Common myeloid progenitor, CD34-positive (primary cell): ENCODE data around the gene ZBTB44.

Experiments used
- CTCF ChIA-PET: fragments of 350-600 bp; sonication (Branson Sonifier 250); formaldehyde crosslinking; loops from one replicate; lab custom pipeline; 2021; ENCODE audit warnings: antibody characterized with exemption; lab: Charles Lee
- POLR2A ChIA-PET: fragments of 350-600 bp; sonication (Branson Sonifier 250); formaldehyde crosslinking; loops from one replicate; lab custom pipeline; 2021; ENCODE audit warnings: antibody characterized with exemption; lab: Charles Lee
- DNase-seq, 3 donors: peaks; one replicate each; pipeline versions ENCODE4 v3.0.0 to v3.0.0-alpha.2; 2013
- H3K27ac ChIP-seq, 2 experiments: 1 replicate in 1 of 2; 2 replicates in 1 of 2; pipeline ENCODE4 v1.7.0; 2013; ENCODE audit warnings: inconsistent platforms in 2 of 2, low read length in 2 of 2, mild to moderate bottlenecking in 2 of 2, low read depth in 1 of 2, moderate library complexity in 1 of 2; ENCODE audit not compliant: severe bottlenecking in 2 of 2, insufficient read depth in 1 of 2, poor library complexity in 1 of 2
- H3K27me3 ChIP-seq, 5 experiments: replicated peaks in 2 of 5; 1 replicate in 3 of 5; 2 replicates in 2 of 5; pipeline versions ENCODE4 v1.6.1 to v1.7.0; 2013; ENCODE audit warnings: low read length in 4 of 5, mild to moderate bottlenecking in 2 of 5, moderate library complexity in 2 of 5, inconsistent platforms in 1 of 5; ENCODE audit not compliant: insufficient read depth in 5 of 5, control insufficient read depth in 4 of 5
- H3K36me3 ChIP-seq, 4 experiments: 1 replicate in 2 of 4; 2 replicates in 2 of 4; pipeline versions ENCODE4 v1.6.1 to v1.7.0; 2013; ENCODE audit warnings: low read length in 3 of 4, control low read depth in 1 of 4, mild to moderate bottlenecking in 1 of 4; ENCODE audit not compliant: control insufficient read depth in 4 of 4, insufficient read depth in 4 of 4
- H3K4me1 ChIP-seq, 4 experiments: 1 replicate in 3 of 4; 2 replicates in 1 of 4; pipeline versions ENCODE4 v1.6.1 to v1.7.1; 2013; ENCODE audit warnings: low read length in 3 of 4, mild to moderate bottlenecking in 3 of 4, control low read depth in 1 of 4, inconsistent platforms in 1 of 4, moderate library complexity in 1 of 4; ENCODE audit not compliant: control insufficient read depth in 4 of 4, insufficient read depth in 4 of 4; ENCODE audit errors: control extremely low read depth in 1 of 4
- H3K4me3 ChIP-seq, 7 experiments: 1 replicate in 4 of 7; 2 replicates in 3 of 7; pipeline versions ENCODE4 v1.5.1 to v1.7.0; 2013; ENCODE audit warnings: mild to moderate bottlenecking in 7 of 7, low read length in 6 of 7, moderate library complexity in 6 of 7, inconsistent platforms in 2 of 7, low read depth in 2 of 7, control low read depth in 1 of 7; ENCODE audit not compliant: insufficient read depth in 4 of 7, control insufficient read depth in 1 of 7; ENCODE audit errors: extremely low read depth in 1 of 7
- H3K9me3 ChIP-seq, 5 experiments: 1 replicate in 4 of 5; 2 replicates in 1 of 5; pipeline versions ENCODE4 v1.6.1 to v1.7.1; 2013; ENCODE audit warnings: low read length in 4 of 5, mild to moderate bottlenecking in 2 of 5, inconsistent platforms in 1 of 5, low read depth in 1 of 5, moderate library complexity in 1 of 5; ENCODE audit not compliant: control insufficient read depth in 4 of 5, insufficient read depth in 2 of 5; ENCODE audit errors: control extremely low read depth in 1 of 5
- WGBS: methylation state at CpG from one replicate; pipeline ENCODE4 v1.1.5; 2013; ENCODE audit not compliant: insufficient coverage; 5-methylcytosine and 5-hydroxymethylcytosine counted together

The ZBTB44 gene

GRCh38 chr11:130188585-130189347 is 126.0 kb downstream of the ZBTB44 start:
- ChIA-PET POLR2A (no interaction called here), CTCF (no interaction called here)
- no peaks in the 10 kb centered on the region for H3K36me3 ChIP-seq
- no peaks in the 10 kb centered on the region for H3K27me3 ChIP-seq
- 95% methylated on average over 19 of the region's 19 CpGs for WGBS
- no peaks in the 10 kb centered on the region for H3K4me1 ChIP-seq
- H3K4me3 ChIP-seq: no peak overlapping the region
- no peak overlapping the region for H3K27ac ChIP-seq
- DNase-seq: no peak
- no peaks in the 10 kb centered on the region for H3K9me3 ChIP-seq

GRCh38 chr11:130188047-130188446 is 126.7 kb downstream of the ZBTB44 start:
- Histone ChIP-seq H3K4me3 (no peak overlapping the region), H3K36me3 (no peaks in the 10 kb centered on the region), H3K27ac (no peak overlapping the region), H3K4me1 (no peaks in the 10 kb centered on the region), H3K9me3 (no peaks in the 10 kb centered on the region), H3K27me3 (no peaks in the 10 kb centered on the region)
- 95% methylated on average over 8 of the region's 14 CpGs for WGBS
- no peak for DNase-seq
- ChIA-PET POLR2A (no interaction called here), CTCF (no interaction called here)

- H3K4me3 ChIP-seq: no peak overlapping the region
- DNase-seq: no peak
- no peaks in the 10 kb centered on the region for H3K36me3 ChIP-seq
- H3K9me3 ChIP-seq: no peaks in the 10 kb centered on the region
- no peak overlapping the region for H3K27ac ChIP-seq
- CTCF ChIA-PET: no interaction called here
- no peaks in the 10 kb centered on the region for H3K4me1 ChIP-seq
- H3K27me3 ChIP-seq: no peaks in the 10 kb centered on the region
- POLR2A ChIA-PET: no interaction called here
- 97% methylated on average over 13 of the region's 13 CpGs for WGBS
Measured at GRCh38 chr11:130187096-130187495, 127.6 kb downstream of the ZBTB44 start.

GRCh38 chr11:130183878-130184610 is 130.7 kb downstream of the ZBTB44 start:
- POLR2A ChIA-PET: no interaction called here
- no peaks in the 10 kb centered on the region for H3K9me3 ChIP-seq
- 98% methylated on average over 7 of the region's 11 CpGs for WGBS
- H3K27ac ChIP-seq: no peak overlapping the region
- peaks cover 0 to 3% (median 0%) of the 10 kb centered on the region in 5 experiments for H3K27me3 ChIP-seq
- DNase-seq: no peak
- H3K36me3 ChIP-seq: no peaks in the 10 kb centered on the region
- no peaks in the 10 kb centered on the region for H3K4me1 ChIP-seq
- H3K4me3 ChIP-seq: no peak overlapping the region
- CTCF ChIA-PET: no interaction called here

GRCh38 chr11:130181295-130182272 is 133.1 kb downstream of the ZBTB44 start:
- Histone ChIP-seq H3K4me3 (no peak overlapping the region), H3K9me3 (no peaks in the 10 kb centered on the region), H3K4me1 (no peaks in the 10 kb centered on the region), H3K27ac (no peak overlapping the region), H3K36me3 (no peaks in the 10 kb centered on the region), H3K27me3 (peaks cover 0 to 3% (median 0%) of the 10 kb centered on the region in 5 experiments)
- POLR2A ChIA-PET: no interaction called here
- CTCF ChIA-PET: no interaction called here
- WGBS: 94% methylated on average over 8 of the region's 11 CpGs
- no peak for DNase-seq

- no peaks in the 10 kb centered on the region for H3K36me3 ChIP-seq
- POLR2A ChIA-PET: no interaction called here
- no peaks in the 10 kb centered on the region for H3K9me3 ChIP-seq
- CTCF ChIA-PET: no interaction called here
- peaks cover 0 to 3% (median 0%) of the 10 kb centered on the region in 5 experiments for H3K27me3 ChIP-seq
- no peak overlapping the region for H3K4me3 ChIP-seq
- no peak for DNase-seq
- no peak overlapping the region for H3K27ac ChIP-seq
- 76% methylated on average over 4 of the region's 8 CpGs for WGBS
- no peaks in the 10 kb centered on the region for H3K4me1 ChIP-seq
Measured at GRCh38 chr11:130180896-130181294, 133.8 kb downstream of the ZBTB44 start.
